A549 treated with AZD9567 at 1 μM for 4 hours (cell line): ENCODE data around the gene ZNF732. TPM values are rescaled to one million over a fixed set of nuclear protein-coding genes. Genes with fewer than 3 reads are reported as not detected.

Experiments used
- total RNA-seq: library from RNA; stranded (reverse); fragments of 200-300 nt; extraction: Qiagen RNA extraction; gene quantifications from 5 replicates; pipeline ENCODE4 v1.2.3, GENCODE V29; 2022; ENCODE audit not compliant: insufficient read depth

The ZNF732 gene
- total RNA-seq: not detected in 5 replicates

DNA sequence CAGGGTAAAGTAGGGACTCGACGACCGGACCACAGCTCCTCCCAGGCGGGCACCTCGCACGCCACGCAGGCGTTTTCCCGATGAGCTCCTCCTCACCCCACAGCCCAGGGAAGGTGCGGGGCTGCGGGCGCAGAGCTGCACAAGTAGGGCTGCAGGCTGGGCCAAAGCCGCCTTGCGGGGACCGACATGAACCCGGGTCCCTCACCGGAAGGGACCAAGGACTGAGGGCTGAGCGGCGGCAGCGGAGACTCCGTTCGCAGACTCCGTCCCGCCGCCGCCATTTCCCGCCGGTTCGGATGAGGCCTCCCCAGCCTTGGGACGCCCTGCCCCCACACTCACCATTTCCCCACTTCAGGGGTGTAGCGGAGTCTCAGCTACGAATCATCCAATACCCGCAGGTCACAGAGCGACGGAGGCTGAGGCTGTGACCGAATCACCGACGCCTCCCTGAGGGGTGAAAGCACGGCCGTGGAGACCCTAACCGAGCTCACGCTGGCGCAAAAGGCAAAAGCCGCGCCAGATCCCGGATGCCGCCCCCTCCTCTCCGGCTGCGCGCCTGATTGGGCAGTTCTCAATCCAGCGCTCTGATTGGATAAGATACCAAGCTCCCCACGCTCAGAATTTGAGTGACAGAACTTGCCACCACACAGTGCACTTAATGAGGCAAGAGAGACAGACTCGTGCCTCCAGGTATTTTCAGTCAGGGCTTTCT, at the start of gene ZNF732:
ZNF732 (minus strand) TSS at position 506 of the 712 bp plus-strand sequence; CDS start at position 342, 164 bp downstream.

DNA sequence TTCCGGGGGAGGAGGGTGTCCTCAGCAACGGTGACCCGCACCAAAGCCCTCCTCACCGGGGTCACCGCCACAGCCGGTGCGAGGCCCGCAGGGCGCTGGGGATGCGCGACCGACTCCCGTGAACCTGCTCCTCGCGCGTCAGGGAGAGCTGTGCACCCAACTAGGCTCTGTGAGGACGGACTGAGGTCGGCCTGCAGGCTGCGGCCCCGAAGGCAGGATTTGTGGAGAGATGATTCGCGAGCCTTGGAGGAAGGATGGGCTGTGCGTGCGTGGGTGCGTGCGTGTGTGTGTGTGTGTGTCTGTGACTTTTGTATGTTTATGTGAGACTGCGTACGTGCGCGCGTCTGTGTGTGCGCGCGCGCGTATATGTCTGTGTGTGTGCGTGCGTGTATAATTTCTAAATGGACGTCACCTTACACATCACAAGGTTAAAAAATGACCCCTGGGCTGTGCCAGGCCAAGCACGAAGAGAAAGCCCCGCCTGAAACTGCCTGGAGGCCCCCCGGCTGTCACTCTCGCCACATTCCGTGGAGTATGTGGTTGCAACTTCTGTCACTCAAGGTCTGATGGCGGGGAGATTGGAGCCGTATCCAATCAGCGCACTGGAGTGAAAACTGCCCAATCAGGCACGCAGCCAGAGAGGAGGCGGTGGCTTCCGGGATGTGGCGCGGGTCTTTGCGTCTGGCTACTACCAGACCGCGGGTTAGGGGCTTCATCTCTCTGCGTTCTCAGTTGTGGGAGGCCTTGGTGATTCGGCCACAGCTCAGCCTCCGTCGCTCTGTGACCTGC, 32.1 kb upstream of the ZNF732 start, which contains the start of gene ZNF141:
ZNF141 (plus strand) TSS at position 672 of the 789 bp plus-strand sequence. CDS start 170 bp downstream, outside the sequence.

Other genes with a start within 250 kb of the ZNF732 start
- 0.50 to 0.53 TPM (median 0.51 TPM) in 4 of 5 replicates, not detected in the other for gene ZNF718, start 181.0 kb downstream of the ZNF732 start, total RNA-seq
- 2.4 to 3.5 TPM (median 2.8 TPM) in 5 replicates for gene ZNF141, start 32.3 kb upstream of the ZNF732 start, total RNA-seq
- gene ZNF721, start 193.7 kb upstream of the ZNF732 start, total RNA-seq: 12.5 to 19.6 TPM (median 14.8 TPM) in 5 replicates
- gene PIGG, start 193.7 kb upstream of the ZNF732 start, total RNA-seq: 16.8 to 26.5 TPM (median 26.2 TPM) in 5 replicates